ENCODE measurements around the gene POLR3C.

DNA sequence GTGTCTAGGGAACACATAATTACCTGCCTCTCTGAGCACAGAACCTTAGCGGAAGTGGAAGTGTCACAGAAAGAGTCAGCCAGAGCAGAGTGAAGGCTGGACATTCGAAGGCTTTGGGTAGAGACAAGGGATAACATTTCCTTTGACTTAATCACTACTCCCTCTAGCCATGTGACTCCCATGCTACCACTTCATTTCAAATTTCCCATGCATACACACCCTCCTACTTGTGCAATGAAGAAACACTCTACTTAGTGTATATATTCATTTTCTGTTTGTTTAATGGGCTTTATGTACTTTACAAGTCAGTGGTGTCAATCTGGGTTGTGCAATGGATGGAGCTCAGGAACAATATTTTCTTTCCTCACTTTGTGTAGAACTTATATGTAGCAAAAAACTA lies 54.7 kb downstream of the POLR3C start:
- TF ChIP-seq, protein P1, sequence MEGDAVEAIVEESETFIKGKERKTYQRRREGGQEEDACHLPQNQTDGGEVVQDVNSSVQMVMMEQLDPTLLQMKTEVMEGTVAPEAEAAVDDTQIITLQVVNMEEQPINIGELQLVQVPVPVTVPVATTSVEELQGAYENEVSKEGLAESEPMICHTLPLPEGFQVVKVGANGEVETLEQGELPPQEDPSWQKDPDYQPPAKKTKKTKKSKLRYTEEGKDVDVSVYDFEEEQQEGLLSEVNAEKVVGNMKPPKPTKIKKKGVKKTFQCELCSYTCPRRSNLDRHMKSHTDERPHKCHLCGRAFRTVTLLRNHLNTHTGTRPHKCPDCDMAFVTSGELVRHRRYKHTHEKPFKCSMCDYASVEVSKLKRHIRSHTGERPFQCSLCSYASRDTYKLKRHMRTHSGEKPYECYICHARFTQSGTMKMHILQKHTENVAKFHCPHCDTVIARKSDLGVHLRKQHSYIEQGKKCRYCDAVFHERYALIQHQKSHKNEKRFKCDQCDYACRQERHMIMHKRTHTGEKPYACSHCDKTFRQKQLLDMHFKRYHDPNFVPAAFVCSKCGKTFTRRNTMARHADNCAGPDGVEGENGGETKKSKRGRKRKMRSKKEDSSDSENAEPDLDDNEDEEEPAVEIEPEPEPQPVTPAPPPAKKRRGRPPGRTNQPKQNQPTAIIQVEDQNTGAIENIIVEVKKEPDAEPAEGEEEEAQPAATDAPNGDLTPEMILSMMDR (conservative IDR thresholded peaks at IDR 0.05; ENCODE audit: low read length) = no peak
- TF ChIP-seq EZH2phosphoT487 (IDR thresholded peaks at IDR 0.05; ENCODE audit: borderline replicate concordance, low read depth, low read length) = no peak
